Measurements from ENCODE around the gene ANXA11.
"Not testable (repeated sequence)": the region's sequence is repeated elsewhere in the genome, so short reads cannot be mapped to it uniquely, and the experiment has no call there.

Gene ANXA11

GRCh38 chr10:80144067-80144695 lies 61.2 kb downstream of the ANXA11 start:
- no peak for DNase-seq

- no peak for DNase-seq
These were observed 63.5 kb downstream of the ANXA11 start for GRCh38 chr10:80141696-80142460.

- DNase-seq = no peak
These were observed 65.1 kb downstream of the ANXA11 start for GRCh38 chr10:80140251-80140650.

GRCh38 chr10:80139265-80139664 lies 66.1 kb downstream of the ANXA11 start:
- no peak for DNase-seq

- DNase-seq = no peak
These were observed 67.4 kb downstream of the ANXA11 start for GRCh38 chr10:80137920-80138319.

- DNase-seq = no peak
These were observed 68.1 kb downstream of the ANXA11 start for GRCh38 chr10:80137031-80137862.

- no peak for DNase-seq
These were observed 69.2 kb downstream of the ANXA11 start for GRCh38 chr10:80136134-80136571.

- not testable (repeated sequence) for DNase-seq
These were observed 71.7 kb downstream of the ANXA11 start for GRCh38 chr10:80133687-80134086.

GRCh38 chr10:80133206-80133605 lies 72.1 kb downstream of the ANXA11 start:
- no peak for DNase-seq

GRCh38 chr10:80132299-80133139 lies 72.8 kb downstream of the ANXA11 start, which contains the start of gene PLAC9:
PLAC9 (plus strand) TSS chr10:80132730; CDS start chr10:80132763, 33 bp downstream.
- DNase-seq = no peak

- DNase-seq = no peak
These were observed 73.8 kb downstream of the ANXA11 start for GRCh38 chr10:80131499-80131901.

- DNase-seq = no peak
These were observed 78.5 kb downstream of the ANXA11 start for GRCh38 chr10:80126876-80127275.

- DNase-seq = no peak
These were observed 82.6 kb downstream of the ANXA11 start for GRCh38 chr10:80122746-80123145.

- no peak for DNase-seq
These were observed 83.1 kb downstream of the ANXA11 start for GRCh38 chr10:80122110-80122710.

GRCh38 chr10:80118669-80119068 lies 86.7 kb downstream of the ANXA11 start:
- DNase-seq = no peak

- DNase-seq = no peak
These were observed 94.4 kb downstream of the ANXA11 start for GRCh38 chr10:80110986-80111385.

GRCh38 chr10:80108576-80109239 lies 96.6 kb downstream of the ANXA11 start:
- DNase-seq = no peak

- no peak for DNase-seq
These were observed 101.0 kb downstream of the ANXA11 start for GRCh38 chr10:80104066-80104926.

Measured in activated T-cell treated with anti-CD3 and anti-CD28 coated beads for 4 hours (primary cell).